MCF 10A (cell line): ENCODE measurements around the gene GAS5. TPM values are rescaled to one million over a fixed set of nuclear protein-coding genes. Genes with fewer than 3 reads are reported as not detected.

Experiments
- BruUV-seq: library from RNA; stranded (reverse); fragments of 400-500 nt; replicated peaks from 2 replicates; lab custom pipeline; 2021; lab: Mats Ljungman, UMichigan
- CTCF ChIA-PET: fragments of 300-600 bp; sonication (Branson Sonifier 250); formaldehyde crosslinking; extraction: SDS; loops from one replicate; lab custom pipeline; 2021; ENCODE audit warnings: antibody characterized with exemption, inconsistent platforms; lab: Yijun Ruan, JAX
- POLR2A ChIA-PET: fragments of 300-600, 350-650 bp; sonication (Branson Sonifier 250); formaldehyde crosslinking; extraction: SDS; loops from one replicate; lab custom pipeline; 2020; ENCODE audit warnings: antibody characterized with exemption, inconsistent platforms; lab: Yijun Ruan, JAX
- DNase-seq: peaks from one replicate; pipeline ENCODE4 v3.0.0-alpha.2; 2018; ENCODE audit not compliant: unreplicated experiment
- H3K27ac Mint-ChIP-seq: one replicate; pipeline ENCODE4 v1.8.0; 2022; ENCODE audit warnings: mild to moderate bottlenecking, low read depth, mixed read lengths; ENCODE audit not compliant: unreplicated experiment
- H3K27me3 Mint-ChIP-seq: one replicate; pipeline ENCODE4 v1.8.0; 2022; ENCODE audit warnings: mixed read lengths; ENCODE audit not compliant: insufficient read depth, unreplicated experiment
- H3K36me3 Mint-ChIP-seq: one replicate; pipeline ENCODE4 v1.8.0; 2022; ENCODE audit warnings: mild to moderate bottlenecking, moderate library complexity, mixed read lengths; ENCODE audit not compliant: insufficient read depth, unreplicated experiment
- H3K4me1 Mint-ChIP-seq: one replicate; pipeline ENCODE4 v1.8.0; 2022; ENCODE audit warnings: mixed read lengths; ENCODE audit not compliant: insufficient read depth, unreplicated experiment
- H3K4me3 Mint-ChIP-seq: one replicate; pipeline ENCODE4 v1.8.0; 2022; ENCODE audit warnings: mild to moderate bottlenecking, moderate library complexity, mixed read lengths; ENCODE audit not compliant: unreplicated experiment
- H3K9me3 Mint-ChIP-seq: one replicate; pipeline ENCODE4 v1.8.0; 2022; ENCODE audit warnings: mixed read lengths; ENCODE audit not compliant: unreplicated experiment
- CTCF ChIP-seq: fragments of 200-600 bp; IDR thresholded peaks from one replicate; pipeline ENCODE4 v1.8.0; 2022; ENCODE audit warnings: antibody characterized with exemption, mild to moderate bottlenecking; ENCODE audit not compliant: unreplicated experiment
- intact Hi-C: fragments of 100-400 bp; cut with micrococcal nuclease; formaldehyde crosslinking; loops from 2 replicates; pipeline ENCODE4 v1.14.1; 2022
- total RNA-seq: library from RNA; stranded (reverse); gene quantifications from 2 replicates; pipeline ENCODE4 v1.2.3, GENCODE V29; 2022

The GAS5 gene
- total RNA-seq, 1 experiment from 2014 or later: 3,184 TPM

GRCh38 chr1:173857363-173857917 lies 10.3 kb downstream of the GAS5 start:
- intact Hi-C loops: no loop called here
- Mint-ChIP-seq H3K36me3 (peaks cover 82% of the 10 kb centered on the region), H3K4me1 (no peaks in the 10 kb centered on the region), H3K27me3 (no peaks in the 10 kb centered on the region), H3K4me3 (no peak overlapping the region), H3K27ac (no peak overlapping the region), H3K9me3 (no peaks in the 10 kb centered on the region)
- no peak for DNase-seq
- no peak for TF ChIP-seq CTCF
- BruUV-seq: no TSS peak
- ChIA-PET CTCF (interaction anchor here (0.6 to 1.3 kb wide), 6 partner anchors 11 to 1118 kb away, joined by 3 to 5 read pairs (median 3); no protein-coding TSS in a partner anchor), POLR2A (interaction anchor here (0.6 to 4.4 kb wide), 7 partner anchors 8 to 1198 kb away, joined by 3 to 31 read pairs (median 4); partner anchors contain the start of genes FASLG, GAS5 and ZBTB37)

- no peak for DNase-seq
- TF ChIP-seq CTCF: no peak
- BruUV-seq: no TSS peak
- ChIA-PET POLR2A (interaction anchor here (0.6 to 4.4 kb wide), 6 partner anchors 9 to 1198 kb away, joined by 3 to 31 read pairs (median 5); partner anchors contain the start of genes FASLG, GAS5 and ZBTB37), CTCF (interaction anchor here (0.8 to 1.3 kb wide), 4 partner anchors 11 to 437 kb away, joined by 3 to 5 read pairs (median 4); no protein-coding TSS in a partner anchor)
- Mint-ChIP-seq H3K9me3 (no peaks in the 10 kb centered on the region), H3K27me3 (no peaks in the 10 kb centered on the region), H3K4me1 (no peaks in the 10 kb centered on the region), H3K27ac (no peak overlapping the region), H3K4me3 (no peak overlapping the region), H3K36me3 (peaks cover 79% of the 10 kb centered on the region)
- intact Hi-C loops: no loop called here
Measured at GRCh38 chr1:173856903-173857302, 10.9 kb downstream of the GAS5 start.

- TF ChIP-seq CTCF: no peak
- H3K4me1 Mint-ChIP-seq: no peaks in the 10 kb centered on the region
- H3K4me3 Mint-ChIP-seq: no peak overlapping the region
- peak overlapping the region; percentile 57 for H3K27ac Mint-ChIP-seq
- CTCF ChIA-PET: interaction anchor here (0.6 to 1.2 kb wide), 3 partner anchors 27 to 1259 kb away, joined by 3 to 4 read pairs (median 3); no protein-coding TSS in a partner anchor
- H3K27me3 Mint-ChIP-seq: no peaks in the 10 kb centered on the region
- intact Hi-C loops: no loop called here
- no peak for DNase-seq
- peaks cover 81% of the 10 kb centered on the region for H3K36me3 Mint-ChIP-seq
- no TSS peak for BruUV-seq
- H3K9me3 Mint-ChIP-seq: no peaks in the 10 kb centered on the region
- POLR2A ChIA-PET: interaction anchor here (0.6 to 4.4 kb wide), 4 partner anchors 10 to 378 kb away, joined by 3 to 31 read pairs (median 14); partner anchors contain the start of genes GAS5 and ZBTB37
Measured at GRCh38 chr1:173856014-173856413, 11.8 kb downstream of the GAS5 start.

- ChIA-PET CTCF (interaction anchor here (0.6 kb wide), 1 partner anchor 641 kb away, joined by 3 read pairs; no protein-coding TSS in a partner anchor), POLR2A (interaction anchor here (0.6 to 3.2 kb wide), 3 partner anchors 10 to 23 kb away, joined by 3 to 39 read pairs (median 7); no protein-coding TSS in a partner anchor)
- peak overlapping the region; percentile 25 for H3K27ac Mint-ChIP-seq
- peaks cover 78% of the 10 kb centered on the region for H3K36me3 Mint-ChIP-seq
- TF ChIP-seq CTCF: no peak
- peak; percentile 49 for DNase-seq
- BruUV-seq: no TSS peak
- no peak overlapping the region for H3K4me3 Mint-ChIP-seq
- H3K9me3 Mint-ChIP-seq: no peaks in the 10 kb centered on the region
- no peaks in the 10 kb centered on the region for H3K27me3 Mint-ChIP-seq
- intact Hi-C loops: no loop called here
- H3K4me1 Mint-ChIP-seq: no peaks in the 10 kb centered on the region
Measured at GRCh38 chr1:173853074-173853473, 14.7 kb downstream of the GAS5 start.
